ENCODE measurements around the gene GPR146. TPM values are rescaled to one million over a fixed set of nuclear protein-coding genes. Genes with fewer than 3 reads are reported as not detected.

Gene GPR146
- total RNA-seq, 1 donor = 5.1 TPM

GRCh38 chr7:1049801-1050200 is 5.5 kb downstream of the GPR146 start:
- H3K4me1 ChIP-seq (ENCODE audit: insufficient read depth, low read length) = peaks cover 5% of the 10 kb centered on the region
- H3K27me3 ChIP-seq (ENCODE audit: insufficient read depth, low read length) = no peaks in the 10 kb centered on the region
- no peak overlapping the region for H3K27ac ChIP-seq (ENCODE audit: low read depth, low read length)
- no peak overlapping the region for H2AFZ ChIP-seq (ENCODE audit: low read length)
- no peak for TF ChIP-seq CTCF (IDR thresholded peaks at IDR 0.05; ENCODE audit: extremely low read depth, low read depth, low read length)
- H4K20me1 ChIP-seq (ENCODE audit: insufficient read depth, low read length) = peaks cover 18% of the 10 kb centered on the region
- H3K79me2 ChIP-seq (ENCODE audit: insufficient read depth, low read length) = no peaks in the 10 kb centered on the region
- no peaks in the 10 kb centered on the region for H3K9me3 ChIP-seq (ENCODE audit: low read depth, low read length)
- no peaks in the 10 kb centered on the region for H3K36me3 ChIP-seq (ENCODE audit: insufficient read depth, low read length)
- no peak for DNase-seq (ENCODE audit: insufficient read length, low spot score, missing footprints)
- no peak overlapping the region for H3K4me2 ChIP-seq (ENCODE audit: insufficient read depth, low read length)
- no peak overlapping the region for H3K4me3 ChIP-seq (ENCODE audit: insufficient read depth, low read length)

DNA sequence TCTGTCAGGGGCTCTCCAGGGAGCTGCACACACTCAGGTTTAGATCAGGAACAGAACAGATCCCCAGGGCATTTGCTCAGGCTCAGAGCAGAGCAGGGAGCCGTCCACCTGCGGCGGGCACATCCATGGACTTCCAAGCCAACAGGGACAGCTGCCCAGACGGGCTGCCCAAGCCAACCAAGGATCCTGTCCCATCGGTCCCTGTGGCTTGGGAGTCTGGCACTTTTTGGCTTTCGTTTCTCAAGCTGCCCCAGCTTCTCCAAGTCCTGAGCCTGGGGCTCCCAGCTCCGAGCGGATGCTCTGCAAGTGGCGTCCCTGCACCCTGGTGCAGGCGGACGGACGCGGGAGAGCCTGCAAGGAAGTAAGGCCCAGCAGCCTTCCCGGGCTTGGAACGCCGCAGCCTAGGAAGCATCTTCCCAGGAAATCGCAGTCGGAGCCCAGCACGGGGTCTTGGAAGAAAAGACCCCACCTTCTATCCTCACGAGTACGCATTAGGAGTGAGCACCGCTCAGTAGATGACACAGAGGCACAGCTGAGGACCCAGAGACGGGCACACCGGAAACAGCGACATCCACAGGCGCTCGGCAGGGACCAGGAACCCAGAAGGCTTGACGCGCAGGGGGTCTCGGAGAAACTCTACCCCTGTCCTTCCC is 6.0 kb downstream of the GPR146 start:
- Histone ChIP-seq H3K4me2 (ENCODE audit: insufficient read depth, low read length) (no peak overlapping the region), H3K27ac (ENCODE audit: low read depth, low read length) (no peak overlapping the region), H3K9me3 (ENCODE audit: low read depth, low read length) (no peaks in the 10 kb centered on the region), H3K79me2 (ENCODE audit: insufficient read depth, low read length) (no peaks in the 10 kb centered on the region), H3K4me1 (ENCODE audit: insufficient read depth, low read length) (no peaks in the 10 kb centered on the region), H3K36me3 (ENCODE audit: insufficient read depth, low read length) (no peaks in the 10 kb centered on the region), H4K20me1 (ENCODE audit: insufficient read depth, low read length) (peaks cover 18% of the 10 kb centered on the region), H2AFZ (ENCODE audit: low read length) (no peak overlapping the region), H3K4me3 (ENCODE audit: insufficient read depth, low read length) (no peak overlapping the region), H3K27me3 (ENCODE audit: insufficient read depth, low read length) (no peaks in the 10 kb centered on the region)
- DNase-seq (ENCODE audit: insufficient read length, low spot score, missing footprints) = no peak
- TF ChIP-seq CTCF (IDR thresholded peaks at IDR 0.05; ENCODE audit: extremely low read depth, low read depth, low read length) = no peak

- no peaks in the 10 kb centered on the region for H3K9me3 ChIP-seq (ENCODE audit: low read depth, low read length)
- no peak for DNase-seq (ENCODE audit: insufficient read length, low spot score, missing footprints)
- H3K27me3 ChIP-seq (ENCODE audit: insufficient read depth, low read length) = no peaks in the 10 kb centered on the region
- no peak overlapping the region for H2AFZ ChIP-seq (ENCODE audit: low read length)
- no peaks in the 10 kb centered on the region for H3K36me3 ChIP-seq (ENCODE audit: insufficient read depth, low read length)
- H3K4me2 ChIP-seq (ENCODE audit: insufficient read depth, low read length) = no peak overlapping the region
- peaks cover 18% of the 10 kb centered on the region for H4K20me1 ChIP-seq (ENCODE audit: insufficient read depth, low read length)
- H3K4me3 ChIP-seq (ENCODE audit: insufficient read depth, low read length) = no peak overlapping the region
- H3K4me1 ChIP-seq (ENCODE audit: insufficient read depth, low read length) = no peaks in the 10 kb centered on the region
- no peaks in the 10 kb centered on the region for H3K79me2 ChIP-seq (ENCODE audit: insufficient read depth, low read length)
- H3K27ac ChIP-seq (ENCODE audit: low read depth, low read length) = no peak overlapping the region
- no peak for TF ChIP-seq CTCF (IDR thresholded peaks at IDR 0.05; ENCODE audit: extremely low read depth, low read depth, low read length)
Measured at GRCh38 chr7:1050956-1051690, 6.8 kb downstream of the GPR146 start.

DNA sequence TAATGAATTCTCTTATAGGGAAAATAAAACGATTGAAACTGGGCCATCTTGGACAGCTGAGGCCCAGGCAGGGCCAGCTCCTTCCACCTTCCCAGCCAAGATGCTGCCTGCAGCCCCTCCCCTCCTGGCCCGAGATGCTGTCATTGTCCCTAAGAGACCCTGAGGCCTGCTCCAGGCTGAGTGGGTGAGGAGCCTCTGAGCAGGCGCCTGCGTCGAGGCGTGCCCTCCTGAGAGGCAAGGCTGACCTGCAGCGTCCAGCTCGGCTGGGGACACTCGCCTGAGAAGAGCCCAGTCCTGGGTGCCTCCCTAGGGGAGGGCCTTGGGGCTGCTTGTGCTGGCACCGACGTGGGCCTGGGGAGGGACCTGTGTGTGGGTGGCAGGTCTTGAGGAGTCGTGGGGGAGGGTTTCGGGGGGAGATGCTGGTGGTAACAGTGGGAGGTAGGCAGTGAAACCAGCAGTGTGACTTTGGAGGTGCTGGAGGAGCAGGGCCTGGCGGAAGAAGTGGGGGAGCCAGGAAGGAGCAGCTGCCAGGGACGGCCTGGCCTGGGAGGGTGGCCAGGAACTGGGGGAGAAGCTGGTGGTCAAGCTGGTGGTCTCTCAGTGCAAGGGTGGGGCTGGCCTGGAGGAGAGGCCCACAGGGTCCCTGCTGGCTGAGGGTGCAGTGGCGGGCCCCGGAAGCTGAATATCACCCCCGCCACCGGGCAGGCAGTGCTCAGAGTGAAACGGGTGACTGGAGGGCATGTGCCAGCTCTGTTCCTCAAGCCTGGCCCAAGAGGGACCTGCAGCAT is 7.9 kb downstream of the GPR146 start:
- H4K20me1 ChIP-seq (ENCODE audit: insufficient read depth, low read length) = peaks cover 9% of the 10 kb centered on the region

More for the DNA sequence above, 7.9 kb downstream of the GPR146 start:
- no peaks in the 10 kb centered on the region for H3K79me2 ChIP-seq (ENCODE audit: insufficient read depth, low read length)
- no peak overlapping the region for H2AFZ ChIP-seq (ENCODE audit: low read length)
- no peaks in the 10 kb centered on the region for H3K4me1 ChIP-seq (ENCODE audit: insufficient read depth, low read length)
- H3K4me2 ChIP-seq (ENCODE audit: insufficient read depth, low read length) = no peak overlapping the region
- no peaks in the 10 kb centered on the region for H3K9me3 ChIP-seq (ENCODE audit: low read depth, low read length)
- no peaks in the 10 kb centered on the region for H3K36me3 ChIP-seq (ENCODE audit: insufficient read depth, low read length)
- H3K4me3 ChIP-seq (ENCODE audit: insufficient read depth, low read length) = no peak overlapping the region
- no peak for TF ChIP-seq CTCF (IDR thresholded peaks at IDR 0.05; ENCODE audit: extremely low read depth, low read depth, low read length)
- no peak for DNase-seq (ENCODE audit: insufficient read length, low spot score, missing footprints)
- no peaks in the 10 kb centered on the region for H3K27me3 ChIP-seq (ENCODE audit: insufficient read depth, low read length)
- no peak overlapping the region for H3K27ac ChIP-seq (ENCODE audit: low read depth, low read length)

Measured in osteoblast (primary cell).